ENCODE measurements around the gene IFI30. TPM values are rescaled to one million over a fixed set of nuclear protein-coding genes. Genes with fewer than 3 reads are reported as not detected.
A peak's percentile ranks its signal among the peaks of the same experiment; 100 is the strongest.
"Not testable (repeated sequence)": the region's sequence is repeated elsewhere in the genome, so short reads cannot be mapped to it uniquely, and the experiment has no call there.

IFI30 gene
- total and polyA plus RNA-seq, 2 experiments from 2014 or later = 0.98 TPM; not detected in 1

- peak; percentile 77 to 82 for DNase-seq (ENCODE audit: low read depth in 1 of 2, low spot score in 1 of 2)
- TF ChIP-seq, protein P1, sequence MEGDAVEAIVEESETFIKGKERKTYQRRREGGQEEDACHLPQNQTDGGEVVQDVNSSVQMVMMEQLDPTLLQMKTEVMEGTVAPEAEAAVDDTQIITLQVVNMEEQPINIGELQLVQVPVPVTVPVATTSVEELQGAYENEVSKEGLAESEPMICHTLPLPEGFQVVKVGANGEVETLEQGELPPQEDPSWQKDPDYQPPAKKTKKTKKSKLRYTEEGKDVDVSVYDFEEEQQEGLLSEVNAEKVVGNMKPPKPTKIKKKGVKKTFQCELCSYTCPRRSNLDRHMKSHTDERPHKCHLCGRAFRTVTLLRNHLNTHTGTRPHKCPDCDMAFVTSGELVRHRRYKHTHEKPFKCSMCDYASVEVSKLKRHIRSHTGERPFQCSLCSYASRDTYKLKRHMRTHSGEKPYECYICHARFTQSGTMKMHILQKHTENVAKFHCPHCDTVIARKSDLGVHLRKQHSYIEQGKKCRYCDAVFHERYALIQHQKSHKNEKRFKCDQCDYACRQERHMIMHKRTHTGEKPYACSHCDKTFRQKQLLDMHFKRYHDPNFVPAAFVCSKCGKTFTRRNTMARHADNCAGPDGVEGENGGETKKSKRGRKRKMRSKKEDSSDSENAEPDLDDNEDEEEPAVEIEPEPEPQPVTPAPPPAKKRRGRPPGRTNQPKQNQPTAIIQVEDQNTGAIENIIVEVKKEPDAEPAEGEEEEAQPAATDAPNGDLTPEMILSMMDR (IDR thresholded peaks at IDR 0.05; ENCODE audit: low read depth, low read length) = no peak
- H3K4me3 ChIP-seq = peak overlapping the region; percentile 56
- H3K27ac ChIP-seq = peak overlapping the region; percentile 94
- H3K9me3 ChIP-seq (ENCODE audit: low read depth) = no peaks in the 10 kb centered on the region
- no peaks in the 10 kb centered on the region for H3K27me3 ChIP-seq
- peaks cover 5% of the 10 kb centered on the region for H3K36me3 ChIP-seq
- H3K4me1 ChIP-seq (ENCODE audit: low read depth) = peaks cover 10% of the 10 kb centered on the region
Observed at GRCh38 chr19:18205200-18205892, 31.7 kb downstream of the IFI30 start.

- H3K36me3 ChIP-seq = peaks cover 5% of the 10 kb centered on the region
- peak overlapping the region; percentile 94 for H3K27ac ChIP-seq
- no peak for DNase-seq (ENCODE audit: low read depth in 1 of 2, low spot score in 1 of 2)
- TF ChIP-seq, protein P1 (IDR thresholded peaks at IDR 0.05; ENCODE audit: low read depth, low read length) = no peak
- peak overlapping the region; percentile 56 for H3K4me3 ChIP-seq
- H3K9me3 ChIP-seq (ENCODE audit: low read depth) = no peaks in the 10 kb centered on the region
- no peaks in the 10 kb centered on the region for H3K27me3 ChIP-seq
- peaks cover 10% of the 10 kb centered on the region for H3K4me1 ChIP-seq (ENCODE audit: low read depth)
Observed at GRCh38 chr19:18206018-18206417, 32.4 kb downstream of the IFI30 start.

- no peaks in the 10 kb centered on the region for H3K27me3 ChIP-seq
- H3K9me3 ChIP-seq (ENCODE audit: low read depth) = no peaks in the 10 kb centered on the region
- H3K36me3 ChIP-seq = no peaks in the 10 kb centered on the region
- peaks cover 7% of the 10 kb centered on the region for H3K4me1 ChIP-seq (ENCODE audit: low read depth)
- no peak overlapping the region for H3K4me3 ChIP-seq
- H3K27ac ChIP-seq = no peak overlapping the region
- TF ChIP-seq, protein P1 (IDR thresholded peaks at IDR 0.05; ENCODE audit: low read depth, low read length) = peak; percentile 47
- peak in 1 of 2 donors; percentile 87 for DNase-seq (ENCODE audit: low read depth in 1 of 2, low spot score in 1 of 2)
Observed at GRCh38 chr19:18208098-18208951, 34.7 kb downstream of the IFI30 start.

DNA sequence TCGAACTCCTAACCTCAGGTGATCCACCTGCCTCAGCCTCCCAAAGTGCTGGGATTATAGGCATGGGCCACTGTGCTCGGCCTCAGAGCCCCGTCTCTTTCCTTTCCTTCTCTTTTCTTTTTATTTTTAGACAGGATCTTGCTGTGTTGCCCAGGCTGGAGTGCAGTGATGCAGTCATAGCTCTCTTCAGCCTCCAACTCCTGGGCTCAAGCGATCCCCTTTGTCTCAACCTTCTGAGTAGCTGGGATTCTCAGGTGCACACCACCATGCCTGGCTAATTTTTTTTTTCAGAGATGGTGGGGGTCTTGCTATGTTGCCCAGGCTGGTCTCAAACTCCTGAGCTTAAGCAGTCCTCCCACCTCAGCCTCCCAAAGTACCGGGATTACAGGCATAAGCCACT lies 36.3 kb downstream of the IFI30 start:
- H3K27me3 ChIP-seq; H3K9me3 ChIP-seq (ENCODE audit: low read depth); H3K4me3 ChIP-seq; H3K4me1 ChIP-seq (ENCODE audit: low read depth); H3K36me3 ChIP-seq; H3K27ac ChIP-seq; DNase-seq (ENCODE audit: low read depth in 1 of 2, low spot score in 1 of 2): not testable (repeated sequence)

GRCh38 chr19:18211683-18212082 lies 38.1 kb downstream of the IFI30 start:
- DNase-seq (ENCODE audit: low read depth in 1 of 2, low spot score in 1 of 2) = no peak
- TF ChIP-seq, protein P1 (IDR thresholded peaks at IDR 0.05; ENCODE audit: low read depth, low read length) = no peak
- no peaks in the 10 kb centered on the region for H3K27me3 ChIP-seq
- H3K4me1 ChIP-seq (ENCODE audit: low read depth) = no peaks in the 10 kb centered on the region
- no peaks in the 10 kb centered on the region for H3K9me3 ChIP-seq (ENCODE audit: low read depth)
- H3K27ac ChIP-seq = no peak overlapping the region
- H3K4me3 ChIP-seq = no peak overlapping the region
- no peaks in the 10 kb centered on the region for H3K36me3 ChIP-seq
